Keratinocyte (primary cell): ENCODE data around the gene PLAAT3. TPM values are rescaled to one million over a fixed set of nuclear protein-coding genes. Genes with fewer than 3 reads are reported as not detected.

Experiments
- DNase-seq: peaks from one replicate; pipeline ENCODE4 v3.0.0-alpha.2; 2011; ENCODE audit warnings: low read depth, missing footprints, low spot score
- FAIRE-seq: peaks from 2 replicates; lab custom pipeline; 2011; peaks lifted over from hg19 to GRCh38; lab: Jason Lieb, UNC
- H2AFZ ChIP-seq: 2 replicates; pipeline ENCODE4 v1.6.0; 2012; ENCODE audit warnings: low read length, control low read depth, inconsistent platforms; ENCODE audit not compliant: control insufficient read depth
- H3K27ac ChIP-seq: 2 replicates; pipeline ENCODE4 v1.5.1; 2011; ENCODE audit warnings: low read length; ENCODE audit not compliant: control insufficient read depth, insufficient read depth
- H3K27me3 ChIP-seq: 3 replicates; pipeline ENCODE4 v1.6.0; 2011; ENCODE audit warnings: low read length; ENCODE audit not compliant: control insufficient read depth, insufficient read depth; ENCODE audit errors: extremely low read depth
- H3K36me3 ChIP-seq, 2 experiments: 2 replicates in 1 of 2; 3 replicates in 1 of 2; pipeline ENCODE4 v1.5.1; 2011; ENCODE audit warnings: low read length in 2 of 2, mild to moderate bottlenecking in 1 of 2; ENCODE audit not compliant: control insufficient read depth in 2 of 2, insufficient read depth in 2 of 2; ENCODE audit errors: extremely low read depth in 1 of 2
- H3K4me1 ChIP-seq: 3 replicates; pipeline ENCODE4 v1.5.1; 2011; ENCODE audit warnings: low read length; ENCODE audit not compliant: control insufficient read depth, insufficient read depth; ENCODE audit errors: extremely low read depth
- H3K4me2 ChIP-seq: 3 replicates; pipeline ENCODE4 v1.6.0; 2011; ENCODE audit warnings: low read depth, low read length; ENCODE audit not compliant: control insufficient read depth, insufficient read depth; ENCODE audit errors: extremely low read depth
- H3K4me3 ChIP-seq, 3 experiments: fragments of 200-600 bp in 1 of 3; sonication (generic) in 1 of 3; 2 replicates in 2 of 3; 3 replicates in 1 of 3; pipeline ENCODE4 v1.5.1; 2011 to 2016; ENCODE audit warnings: low read length in 3 of 3, mild to moderate bottlenecking in 3 of 3, control low read depth in 2 of 3, inconsistent platforms in 1 of 3, low read depth in 1 of 3, mixed read lengths in 1 of 3, mixed run types in 1 of 3, moderate library complexity in 1 of 3; ENCODE audit not compliant: control insufficient read depth in 2 of 3, insufficient read depth in 2 of 3; ENCODE audit errors: extremely low read depth in 1 of 3
- H3K79me2 ChIP-seq: 2 replicates; pipeline ENCODE4 v1.6.0; 2012; ENCODE audit warnings: low read length; ENCODE audit not compliant: control insufficient read depth, insufficient read depth
- H3K9ac ChIP-seq: 3 replicates; pipeline ENCODE4 v1.6.0; 2011; ENCODE audit warnings: low read length; ENCODE audit not compliant: control insufficient read depth, insufficient read depth; ENCODE audit errors: extremely low read depth
- H3K9me1 ChIP-seq: 3 replicates; pipeline ENCODE4 v1.6.0; 2011; ENCODE audit warnings: low read length; ENCODE audit not compliant: control insufficient read depth, insufficient read depth; ENCODE audit errors: extremely low read depth
- H3K9me3 ChIP-seq: 2 replicates; pipeline ENCODE4 v1.5.1; 2012; ENCODE audit warnings: low read depth, low read length; ENCODE audit not compliant: control insufficient read depth
- H4K20me1 ChIP-seq: 3 replicates; pipeline ENCODE4 v1.6.0; 2011; ENCODE audit warnings: low read length; ENCODE audit not compliant: control insufficient read depth, insufficient read depth; ENCODE audit errors: extremely low read depth
- CTCF ChIP-seq, 3 experiments: IDR thresholded peaks in 1 of 3; conservative IDR thresholded peaks in 1 of 3; optimal IDR thresholded peaks in 1 of 3; 2 replicates in 2 of 3; 3 replicates in 1 of 3; pipeline versions ENCODE3 to v1.5.1; 2011; ENCODE audit warnings: low read length in 3 of 3, mild to moderate bottlenecking in 3 of 3, moderate library complexity in 2 of 3, control low read depth in 1 of 3, inconsistent platforms in 1 of 3; ENCODE audit not compliant: insufficient read depth in 2 of 3; ENCODE audit errors: extremely low read depth in 1 of 3
- EZH2 ChIP-seq: IDR thresholded peaks from one replicate; pipeline ENCODE4 v1.6.1; 2012; ENCODE audit warnings: inconsistent platforms, mild to moderate bottlenecking, low read length, moderate library complexity
- dilution Hi-C: fragments of 300-500 bp; cut with MboI; formaldehyde crosslinking; loops from one replicate; pipeline ENCODE4 v1.7.0; 2020; ENCODE audit warnings: low sequenced_read_pairs; ENCODE audit not compliant: extremely low pct_ligation_motif_present
- polyA plus RNA-seq, 5 experiments: library from polyadenylated mRNA; depleted of rRNA in 3 of 5; stranded (reverse) in 3 of 5; stranded (forward) in 1 of 5; unstranded in 1 of 5; fragments of >200 nt; gene quantifications; 1 replicate in 1 of 5; 2 replicates in 3 of 5; 3 replicates in 1 of 5; pipeline versions ENCODE4 v1.2.1 to v1.2.3, GENCODE V29; 2011 to 2012; ENCODE audit warnings: missing spikeins in 2 of 5, low read depth in 1 of 5, low replicate concordance in 1 of 5

Gene PLAAT3
- polyA plus RNA-seq, 1 donor (not counting 4 experiments of a cell fraction or from before 2014, with no cell fraction given): 0.20 TPM

GRCh38 chr11:63610604-63611394, 3.4 kb downstream of the PLAAT3 start:
- no peaks in the 10 kb centered on the region for H3K36me3 ChIP-seq
- H4K20me1 ChIP-seq: no peaks in the 10 kb centered on the region
- H3K9ac ChIP-seq: no peak overlapping the region
- dilution Hi-C loops: no loop called here
- no peaks in the 10 kb centered on the region for H3K9me3 ChIP-seq
- no peaks in the 10 kb centered on the region for H3K4me1 ChIP-seq
- H3K4me2 ChIP-seq: no peak overlapping the region
- no peak overlapping the region for H3K27ac ChIP-seq
- no peak overlapping the region for H2AFZ ChIP-seq
- peaks cover 9% of the 10 kb centered on the region for H3K27me3 ChIP-seq
- H3K9me1 ChIP-seq: no peaks in the 10 kb centered on the region
- no peaks in the 10 kb centered on the region for H3K79me2 ChIP-seq
- H3K4me3 ChIP-seq: no peak overlapping the region
- DNase-seq (no peak), FAIRE-seq (no peak)
- TF ChIP-seq EZH2: no peak

DNA sequence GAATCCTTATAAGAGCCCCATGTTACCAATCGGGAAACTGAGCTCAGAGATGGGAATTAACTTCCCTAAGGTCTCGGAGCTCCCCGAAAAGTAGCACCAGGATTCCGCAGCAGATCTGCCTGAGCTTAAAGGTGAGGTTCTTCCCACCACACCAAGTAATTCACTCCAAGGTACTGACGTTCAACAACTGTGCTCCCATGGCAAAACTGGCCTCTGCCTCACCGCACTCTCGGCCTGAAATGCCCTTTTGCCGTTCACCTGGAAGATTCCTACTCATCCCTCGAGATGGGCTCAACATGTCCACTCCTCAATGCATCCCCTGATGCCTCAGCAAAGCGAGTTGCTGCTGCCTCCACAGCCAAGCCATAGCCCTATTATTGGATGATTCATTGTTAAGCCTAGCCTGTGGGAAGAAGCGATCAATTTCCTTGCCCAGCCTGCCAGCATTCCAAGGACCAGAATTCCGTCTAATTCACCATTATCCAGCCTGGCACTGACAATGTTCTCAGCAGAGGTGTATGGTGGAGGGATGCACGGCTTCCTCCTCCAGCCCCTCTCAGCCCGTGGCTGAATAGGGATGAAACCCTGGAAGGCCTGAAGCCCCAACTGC, 4.2 kb downstream of the PLAAT3 start:
- Histone ChIP-seq H3K4me1 (no peaks in the 10 kb centered on the region), H3K27me3 (peaks cover 9% of the 10 kb centered on the region), H3K4me2 (no peak overlapping the region), H4K20me1 (no peaks in the 10 kb centered on the region), H3K36me3 (no peaks in the 10 kb centered on the region), H3K4me3 (no peak overlapping the region), H3K9ac (no peak overlapping the region), H3K79me2 (no peaks in the 10 kb centered on the region), H3K27ac (no peak overlapping the region), H3K9me3 (no peaks in the 10 kb centered on the region), H2AFZ (no peak overlapping the region), H3K9me1 (no peaks in the 10 kb centered on the region)
- DNase-seq: no peak
- no peak for FAIRE-seq
- dilution Hi-C loops: no loop called here
- TF ChIP-seq CTCF (optimal IDR thresholded peaks at IDR 0.05 in 1 of 3, IDR thresholded peaks at IDR 0.05 in 1 of 3, conservative IDR thresholded peaks at IDR 0.05 in 1 of 3; ENCODE audit: extremely low read depth in 1 of 3, insufficient read depth in 2 of 3, low read length in 3 of 3) (no peak), EZH2 (no peak)
